ENCODE data around the gene GORASP1. TPM values are rescaled to one million over a fixed set of nuclear protein-coding genes. Genes with fewer than 3 reads are reported as not detected.
A peak's percentile ranks its signal among the peaks of the same experiment; 100 is the strongest.

GORASP1 gene
- total and polyA plus RNA-seq, 2 of the 13 experiments (the other 11 are each of a cell fraction or from before 2014, with no cell fraction given) = 36.4 to 39.8 TPM

- peak; percentile 42 for TF ChIP-seq ZNF770 (CRISPR knock-in tag; IDR thresholded peaks at IDR 0.05)
Observed at GRCh38 chr3:39106851-39107387, 508 bp downstream of the GORASP1 start (continued).

- CTCF ChIA-PET (ENCODE audit: low intra/inter-chr PET ratio, low total read pairs) = no interaction called here
- POLR2A ChIA-PET = no interaction called here
- peak overlapping the region; percentile 72 for H3K27ac ChIP-seq (ENCODE audit: extremely low read length, insufficient read depth, low read length)
- no peaks in the 10 kb centered on the region for H4K20me1 ChIP-seq (ENCODE audit: insufficient read depth, low read length)
- DNase-seq (ENCODE audit: low spot score) (no peak), FAIRE-seq (no peak), ATAC-seq (no peak)
- H3K9ac ChIP-seq (ENCODE audit: insufficient read depth, low read depth, low read length) = peak overlapping the region; percentile 90
- H3K9me3 ChIP-seq (ENCODE audit: low read length) = no peaks in the 10 kb centered on the region
- peak overlapping the region; percentile 85 to 94 (median 87) for H3K4me3 ChIP-seq (replicated peaks in 1 of 3; ENCODE audit: insufficient read depth in 1 of 3, low read depth in 2 of 3, low read length in 3 of 3)
- H3K36me3 ChIP-seq (replicated peaks in 1 of 2; ENCODE audit: control insufficient read depth in 1 of 2, insufficient read depth in 2 of 2, low read length in 2 of 2) = no peaks in the 10 kb centered on the region; a peak in 1 of 5 replicates
- 7% methylated on average over 16 of the region's 16 CpGs for WGBS (ENCODE audit: low lambda C conversion rate)
- no TSS peak for BruUV-seq (replicated peaks)
- intact Hi-C loops (cut with micrococcal nuclease; ENCODE audit: unreplicated experiment) = loop anchor here (5.0 kb wide), 1 partner anchor 181 kb away; no protein-coding TSS in a partner anchor
- H3K27me3 ChIP-seq (ENCODE audit: control insufficient read depth in 1 of 2, insufficient read depth in 2 of 2, low read length in 2 of 2) = no peaks in the 10 kb centered on the region; a peak in 1 of 5 replicates
- in situ Hi-C loops (cut with HindIII; ENCODE audit: extremely low pct_ligation_motif_present, low pct_unique_long_range_greater_than_20kb) = no loop called here
- peak overlapping the region; percentile 97 for H3K4me2 ChIP-seq (ENCODE audit: low read depth, low read length)
- TF ChIP-seq SRSF1 (optimal IDR thresholded peaks at IDR 0.05; ENCODE audit: low read depth, low read length) (peak; percentile 75), THAP8 (CRISPR knock-in tag; IDR thresholded peaks at IDR 0.05; ENCODE audit: borderline replicate concordance) (no peak), ZFP91 (CRISPR knock-in tag; IDR thresholded peaks at IDR 0.05; ENCODE audit: borderline replicate concordance) (0 out of 2 replicates have a peak, but pooled peaks have one; percentile 12)
- peaks cover 38% of the 10 kb centered on the region for H3K4me1 ChIP-seq (ENCODE audit: insufficient read depth, low read length)
- peaks cover 20% of the 10 kb centered on the region for H3K79me2 ChIP-seq (ENCODE audit: insufficient read depth, low read length)
- peak overlapping the region; percentile 16 for H2AFZ ChIP-seq (ENCODE audit: low read length)
Observed at GRCh38 chr3:39106281-39106811, 1.1 kb downstream of the GORASP1 start.
